Activated gamma-delta T cell treated with anti-CD3 and anti-CD28 coated beads, Interleukin-2, amount 50 U/mL, for 16 hours (primary cell): ENCODE results near the gene GNAL.
"Not testable (repeated sequence)": the region's sequence is repeated elsewhere in the genome, so short reads cannot be mapped to it uniquely, and the experiment has no call there.

Experiments used
- DNase-seq: peaks from one replicate; pipeline ENCODE4 v3.0.0-alpha.2; 2020; ENCODE audit warnings: low read depth

The GNAL gene

GRCh38 chr18:11669271-11669947, 19.7 kb upstream of the GNAL start:
- no peak for DNase-seq

GRCh38 chr18:11669948-11670275, 19.2 kb upstream of the GNAL start:
- DNase-seq = no peak

- no peak for DNase-seq
Measured at GRCh38 chr18:11671156-11671555, 17.9 kb upstream of the GNAL start.

- DNase-seq = no peak
Measured at GRCh38 chr18:11672198-11672597, 16.9 kb upstream of the GNAL start.

GRCh38 chr18:11672846-11673454, 16.1 kb upstream of the GNAL start:
- no peak for DNase-seq

GRCh38 chr18:11673560-11673959, 15.5 kb upstream of the GNAL start:
- no peak for DNase-seq

- DNase-seq = no peak
Measured at GRCh38 chr18:11674119-11674518, 14.9 kb upstream of the GNAL start.

GRCh38 chr18:11676386-11676785, 12.7 kb upstream of the GNAL start:
- DNase-seq = no peak

- no peak for DNase-seq
Measured at GRCh38 chr18:11676867-11677266, 12.2 kb upstream of the GNAL start.

GRCh38 chr18:11678211-11678610, 10.9 kb upstream of the GNAL start:
- DNase-seq = no peak

GRCh38 chr18:11689669-11690565, 853 bp downstream of the GNAL start:
- no peak for DNase-seq

GRCh38 chr18:11690660-11691059, 1.6 kb downstream of the GNAL start:
- DNase-seq = not testable (repeated sequence)

GRCh38 chr18:11695736-11696135, 6.7 kb downstream of the GNAL start:
- no peak for DNase-seq

- no peak for DNase-seq
Measured at GRCh38 chr18:11696451-11696850, 7.4 kb downstream of the GNAL start.

- no peak for DNase-seq
Measured at GRCh38 chr18:11700876-11701275, 11.8 kb downstream of the GNAL start.

- no peak for DNase-seq
Measured at GRCh38 chr18:11710578-11710977, 21.5 kb downstream of the GNAL start.

GRCh38 chr18:11713756-11714155, 24.7 kb downstream of the GNAL start:
- no peak for DNase-seq

GRCh38 chr18:11714244-11714918, 25.3 kb downstream of the GNAL start:
- DNase-seq = no peak

- not testable (repeated sequence) for DNase-seq
Measured at GRCh38 chr18:11716767-11717315, 27.8 kb downstream of the GNAL start.

- DNase-seq = no peak
Measured at GRCh38 chr18:11719050-11719449, 30.0 kb downstream of the GNAL start.

GRCh38 chr18:11719621-11720020, 30.6 kb downstream of the GNAL start:
- no peak for DNase-seq

- no peak for DNase-seq
Measured at GRCh38 chr18:11721720-11722119, 32.7 kb downstream of the GNAL start.
